Measurements from ENCODE around the gene GAPDH.

Gene GAPDH

DNA sequence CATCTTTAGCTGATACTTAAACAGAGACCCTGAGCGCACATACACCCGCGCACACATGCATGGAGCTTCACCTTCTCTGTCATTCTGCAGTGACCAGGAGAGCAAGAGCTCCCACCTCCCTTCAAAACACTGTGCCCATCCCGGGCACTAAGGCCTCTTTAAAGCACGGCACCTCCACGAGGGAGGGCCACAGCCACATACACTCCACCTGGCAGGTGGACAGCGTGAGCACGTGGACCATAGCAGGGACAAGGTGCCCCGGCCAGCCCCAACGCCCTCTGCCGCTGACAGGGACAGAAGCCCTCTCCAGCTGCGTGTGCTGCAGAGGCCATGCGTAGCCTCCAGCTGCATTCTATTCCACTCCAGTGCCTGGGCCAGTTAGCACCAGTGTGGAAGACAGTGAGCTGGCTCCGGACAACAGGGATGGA lies 5.4 kb downstream of the GAPDH start:
- Mint-ChIP-seq H3K27me3 (ENCODE audit: low read depth, poor library complexity) (peaks cover 6% of the 10 kb centered on the region), H3K9me3 (no peaks in the 10 kb centered on the region), H3K27ac (peak overlapping the region; percentile 98), H3K4me1 (peaks cover 71% of the 10 kb centered on the region), H3K36me3 (ENCODE audit: low read depth) (peaks cover 38% of the 10 kb centered on the region), H3K4me3 (peak overlapping the region; percentile 50)
- TF ChIP-seq, protein P1, sequence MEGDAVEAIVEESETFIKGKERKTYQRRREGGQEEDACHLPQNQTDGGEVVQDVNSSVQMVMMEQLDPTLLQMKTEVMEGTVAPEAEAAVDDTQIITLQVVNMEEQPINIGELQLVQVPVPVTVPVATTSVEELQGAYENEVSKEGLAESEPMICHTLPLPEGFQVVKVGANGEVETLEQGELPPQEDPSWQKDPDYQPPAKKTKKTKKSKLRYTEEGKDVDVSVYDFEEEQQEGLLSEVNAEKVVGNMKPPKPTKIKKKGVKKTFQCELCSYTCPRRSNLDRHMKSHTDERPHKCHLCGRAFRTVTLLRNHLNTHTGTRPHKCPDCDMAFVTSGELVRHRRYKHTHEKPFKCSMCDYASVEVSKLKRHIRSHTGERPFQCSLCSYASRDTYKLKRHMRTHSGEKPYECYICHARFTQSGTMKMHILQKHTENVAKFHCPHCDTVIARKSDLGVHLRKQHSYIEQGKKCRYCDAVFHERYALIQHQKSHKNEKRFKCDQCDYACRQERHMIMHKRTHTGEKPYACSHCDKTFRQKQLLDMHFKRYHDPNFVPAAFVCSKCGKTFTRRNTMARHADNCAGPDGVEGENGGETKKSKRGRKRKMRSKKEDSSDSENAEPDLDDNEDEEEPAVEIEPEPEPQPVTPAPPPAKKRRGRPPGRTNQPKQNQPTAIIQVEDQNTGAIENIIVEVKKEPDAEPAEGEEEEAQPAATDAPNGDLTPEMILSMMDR (IDR thresholded peaks at IDR 0.05) = no peak
- DNase-seq = no peak

- H3K36me3 Mint-ChIP-seq (ENCODE audit: low read depth) = peaks cover 41% of the 10 kb centered on the region
- H3K4me3 Mint-ChIP-seq = peak overlapping the region; percentile 58
- H3K4me1 Mint-ChIP-seq = peaks cover 68% of the 10 kb centered on the region
- peaks cover 6% of the 10 kb centered on the region for H3K27me3 Mint-ChIP-seq (ENCODE audit: low read depth, poor library complexity)
- peak; percentile 86 for DNase-seq
- peak overlapping the region; percentile 98 for H3K27ac Mint-ChIP-seq
- TF ChIP-seq, protein P1 (IDR thresholded peaks at IDR 0.05) = no peak
- H3K9me3 Mint-ChIP-seq = no peaks in the 10 kb centered on the region
These were observed 6.0 kb downstream of the GAPDH start for GRCh38 chr12:6540181-6540877.

- peak overlapping the region; percentile 17 for H3K27ac Mint-ChIP-seq
- H3K36me3 Mint-ChIP-seq (ENCODE audit: low read depth) = peaks cover 47% of the 10 kb centered on the region
- TF ChIP-seq, protein P1 (IDR thresholded peaks at IDR 0.05) = no peak
- no peak for DNase-seq
- no peak overlapping the region for H3K4me3 Mint-ChIP-seq
- peaks cover 3% of the 10 kb centered on the region for H3K27me3 Mint-ChIP-seq (ENCODE audit: low read depth, poor library complexity)
- H3K4me1 Mint-ChIP-seq = peaks cover 56% of the 10 kb centered on the region
- H3K9me3 Mint-ChIP-seq = no peaks in the 10 kb centered on the region
These were observed 7.3 kb downstream of the GAPDH start for GRCh38 chr12:6541371-6542165.

DNA sequence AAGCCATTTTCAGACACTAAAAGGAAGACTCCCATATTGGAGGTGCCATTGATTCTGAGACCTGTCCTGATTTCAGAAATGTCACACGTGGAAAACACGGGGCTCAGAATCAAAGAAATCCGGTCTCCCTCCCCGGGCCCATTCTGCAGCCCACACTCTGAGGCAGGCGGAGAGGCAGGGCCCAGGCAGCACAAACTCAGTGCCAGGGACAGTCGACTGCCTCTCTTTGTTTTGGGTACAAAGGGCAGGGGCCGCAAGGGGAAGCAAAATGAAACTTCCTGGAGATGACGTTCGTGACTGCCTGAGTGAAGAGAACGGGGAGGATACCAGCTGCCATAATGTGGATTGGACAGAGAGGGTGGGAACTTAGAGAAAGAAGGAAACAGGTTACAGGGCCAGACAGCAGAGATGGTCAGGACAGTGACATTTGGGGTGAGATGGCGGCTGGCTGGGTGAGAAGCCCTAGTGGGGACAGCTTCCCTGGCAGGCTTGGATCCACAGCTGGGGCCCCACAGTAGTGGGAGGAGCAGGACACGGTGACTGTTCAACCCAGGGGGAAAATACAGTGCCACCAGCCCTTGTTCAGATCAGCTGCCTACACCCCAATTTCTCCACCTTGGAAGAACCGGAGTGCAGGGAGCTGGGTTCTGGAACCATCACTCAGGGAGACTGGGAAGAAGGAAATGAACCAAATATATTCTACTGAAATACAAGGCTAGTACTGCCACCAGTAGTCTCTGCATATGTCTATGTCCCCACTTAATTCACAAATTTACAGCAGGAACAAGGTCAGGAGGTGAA lies 8.1 kb downstream of the GAPDH start:
- TF ChIP-seq, protein P1 (IDR thresholded peaks at IDR 0.05) = no peak
- Mint-ChIP-seq H3K27me3 (ENCODE audit: low read depth, poor library complexity) (peaks cover 3% of the 10 kb centered on the region), H3K9me3 (no peaks in the 10 kb centered on the region), H3K27ac (peak overlapping the region; percentile 17), H3K4me3 (no peak overlapping the region), H3K4me1 (peaks cover 48% of the 10 kb centered on the region), H3K36me3 (ENCODE audit: low read depth) (peaks cover 49% of the 10 kb centered on the region)
- no peak for DNase-seq

DNA sequence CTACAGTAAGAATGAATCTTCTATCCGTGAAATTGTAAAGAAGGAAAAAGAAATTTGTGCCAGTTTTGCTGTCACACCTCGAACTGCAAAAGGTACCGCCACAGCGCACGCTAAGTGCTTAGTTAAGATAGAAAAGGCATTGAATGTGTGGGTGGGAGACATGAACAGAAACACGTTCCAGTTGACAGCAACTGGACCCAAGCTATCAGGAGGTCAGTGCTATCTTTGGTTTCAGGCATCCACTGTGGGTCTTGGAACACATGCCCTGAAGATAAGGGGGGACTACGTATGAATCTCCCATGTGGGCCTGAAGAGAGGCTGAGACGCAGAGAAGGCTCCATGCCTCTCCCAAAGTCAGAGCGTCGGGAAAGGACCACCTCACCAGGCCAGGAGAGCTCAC lies 11.7 kb downstream of the GAPDH start:
- no peak for DNase-seq
- Mint-ChIP-seq H3K4me3 (no peak overlapping the region), H3K4me1 (peaks cover 29% of the 10 kb centered on the region), H3K27ac (peak overlapping the region; percentile 36), H3K27me3 (ENCODE audit: low read depth, poor library complexity) (no peaks in the 10 kb centered on the region), H3K9me3 (no peaks in the 10 kb centered on the region), H3K36me3 (ENCODE audit: low read depth) (peaks cover 56% of the 10 kb centered on the region)
- TF ChIP-seq, protein P1 (IDR thresholded peaks at IDR 0.05) = no peak
